GM19452 (cell line): ENCODE measurements around the gene C1QTNF8.

Experiments used
- ATAC-seq: cut with Tn5 transposase; IDR thresholded peaks from one replicate; pipeline ENCODE4 v1.9.1; 2021; ENCODE audit not compliant: unreplicated experiment

The C1QTNF8 gene

DNA sequence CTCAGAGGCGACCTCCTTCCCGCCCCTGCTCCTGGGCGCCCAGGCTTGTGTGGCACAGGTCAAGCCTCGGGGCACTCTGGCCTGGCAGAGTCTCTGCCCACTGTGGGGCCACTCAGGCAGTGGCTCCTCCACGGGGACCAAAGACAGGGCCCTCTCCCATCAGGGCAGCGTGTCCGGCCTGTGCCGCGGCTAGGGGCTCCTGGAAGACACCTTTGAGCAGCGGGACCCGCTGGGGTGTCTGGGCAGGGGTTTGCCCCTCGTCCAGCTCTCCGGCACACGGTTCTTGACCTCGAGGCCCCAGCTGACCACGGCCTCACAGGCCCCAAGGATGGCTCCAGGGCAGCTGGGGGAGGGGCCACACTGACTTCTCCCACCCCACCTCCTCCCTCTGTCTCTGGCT lies 48.2 kb downstream of the C1QTNF8 start:
- no peak for ATAC-seq

DNA sequence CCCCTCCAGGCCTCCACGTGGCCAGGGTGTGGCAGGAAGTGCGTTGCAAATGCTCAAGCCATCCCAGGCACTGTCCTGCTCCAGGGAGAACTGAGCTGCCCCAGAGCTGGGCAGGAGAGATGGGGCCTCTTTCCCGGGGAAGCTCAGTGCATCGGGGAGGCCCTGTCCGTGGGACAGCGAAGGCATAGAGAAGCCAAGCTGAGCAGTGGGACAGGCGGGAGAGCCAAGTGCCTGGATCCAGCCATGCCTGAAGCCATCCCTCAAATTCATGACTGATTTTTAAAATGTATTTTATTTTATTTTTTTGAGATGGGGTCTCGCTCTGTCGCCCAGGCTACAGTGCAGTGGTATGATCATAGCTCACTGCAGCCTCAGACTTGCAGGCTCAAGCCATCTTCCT lies 48.9 kb downstream of the C1QTNF8 start:
- no peak for ATAC-seq

DNA sequence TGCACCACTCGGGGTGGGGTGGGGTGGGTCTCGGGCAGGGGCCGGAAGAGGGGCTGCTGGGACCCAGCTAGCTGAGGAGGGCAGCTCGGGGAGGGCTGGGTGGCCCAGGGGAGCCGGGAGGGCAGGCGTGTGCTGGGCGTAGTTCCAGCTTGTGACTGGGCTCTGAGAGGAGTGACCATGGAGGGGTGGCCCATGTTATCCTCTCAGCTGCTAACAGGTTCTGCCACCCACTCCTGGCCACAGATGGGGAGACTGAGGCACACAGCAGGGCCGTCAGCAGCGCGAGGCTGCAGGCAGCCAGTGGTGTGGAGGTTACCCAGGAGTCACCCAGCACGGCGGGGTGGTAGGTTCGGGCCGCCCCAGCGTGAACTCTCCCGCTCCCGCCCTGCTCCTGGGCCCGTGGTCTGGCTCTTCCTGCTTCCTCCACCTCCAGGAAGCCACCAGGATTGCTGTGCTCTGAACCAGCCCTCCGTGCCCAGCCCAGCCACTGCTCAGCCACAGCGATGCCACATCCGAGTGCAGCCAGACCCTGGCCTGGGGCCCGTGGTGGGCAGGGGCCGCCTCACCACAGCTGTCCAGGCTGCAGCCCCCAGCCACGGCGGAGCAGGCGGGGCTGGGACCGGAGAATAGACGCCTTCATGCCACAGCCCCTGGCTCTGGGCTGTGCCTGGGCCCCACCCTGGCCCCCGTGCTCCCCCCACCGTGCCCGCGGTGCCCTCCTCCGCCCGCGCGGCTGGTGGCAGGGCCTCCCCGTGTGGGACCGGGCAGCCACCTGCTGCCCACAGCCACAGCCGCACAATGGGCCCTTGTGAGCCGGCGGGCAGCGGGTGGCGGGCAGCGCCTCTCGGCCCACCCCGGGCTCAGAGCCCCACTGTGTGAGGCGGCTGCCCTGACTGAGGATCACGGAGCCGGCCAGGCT lies 49.8 kb downstream of the C1QTNF8 start:
- no peak for ATAC-seq

DNA sequence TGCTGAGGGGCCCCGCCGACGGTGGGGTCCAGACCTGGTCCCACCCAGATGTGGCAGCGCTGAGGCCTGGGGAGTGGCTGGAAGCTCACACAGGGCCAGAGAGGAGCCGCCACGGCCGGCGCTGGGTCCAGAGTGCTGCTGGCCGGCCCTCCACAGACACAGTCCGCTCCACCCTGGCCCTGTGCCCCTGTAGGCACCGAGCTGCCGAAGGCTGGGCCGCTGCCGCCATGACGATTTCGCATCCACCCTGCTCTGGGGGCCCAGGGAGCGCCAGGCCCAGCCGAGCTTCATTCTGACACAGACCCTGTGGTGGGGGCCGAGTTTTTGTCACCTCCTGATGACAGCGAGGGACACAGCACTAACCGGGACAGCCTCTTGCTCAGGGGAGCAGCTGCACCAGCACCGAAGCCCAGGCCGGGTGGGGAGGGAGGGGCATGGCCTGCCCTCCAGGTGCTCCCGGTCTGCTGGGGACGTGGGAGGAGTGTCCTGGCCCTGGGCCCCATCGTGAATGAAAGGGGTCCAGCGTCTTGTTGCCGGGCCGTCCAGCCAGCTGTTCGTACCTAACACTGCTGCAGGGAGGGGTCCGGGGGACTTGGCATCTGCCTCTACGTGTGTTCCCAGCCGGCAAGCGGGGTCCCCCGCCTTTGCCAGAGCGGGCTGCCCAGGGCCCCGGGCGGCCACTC lies 50.6 kb downstream of the C1QTNF8 start:
- no peak for ATAC-seq

DNA sequence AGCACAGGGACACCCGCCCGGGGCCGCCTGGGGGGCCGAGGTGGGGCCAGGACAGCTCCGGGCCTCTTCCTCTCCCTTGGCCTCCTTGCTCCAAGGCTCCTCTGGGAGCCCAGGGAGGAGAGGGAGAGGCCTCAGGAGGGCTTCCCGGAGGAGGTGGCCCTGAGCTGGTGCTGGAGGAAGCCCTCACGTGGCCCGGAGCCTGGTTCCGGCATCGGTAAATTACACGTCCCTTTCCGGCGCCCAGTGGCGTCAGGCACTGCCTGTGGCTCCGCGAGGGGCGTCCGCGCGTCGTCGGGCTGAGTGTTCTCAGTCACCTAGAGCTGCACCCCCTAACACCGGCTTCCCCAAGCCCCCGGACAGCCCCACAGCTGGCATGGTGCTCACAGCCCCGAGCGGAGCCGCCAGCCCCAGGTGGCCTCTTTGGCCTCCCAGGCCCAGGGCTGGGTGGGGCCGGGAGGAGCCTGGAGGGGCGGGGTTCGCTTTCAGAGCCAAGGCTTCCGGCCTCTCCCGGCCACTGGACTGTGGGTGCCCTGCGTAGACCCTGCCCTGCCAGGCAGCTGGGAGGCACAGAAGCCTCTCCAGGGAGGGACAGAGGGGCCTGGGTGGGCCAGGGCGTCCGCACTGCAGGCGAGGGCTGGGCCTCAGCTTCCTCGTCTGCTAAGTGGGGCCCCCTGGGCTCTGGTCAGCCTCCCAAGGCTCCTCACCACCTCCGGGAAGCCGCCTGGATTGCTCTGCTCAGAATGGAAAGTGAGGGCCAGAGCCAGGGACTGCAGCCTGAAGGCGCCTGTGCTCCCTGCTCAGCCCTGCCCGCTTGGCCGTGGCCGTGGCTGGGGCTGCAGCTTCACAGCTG lies 51.4 kb downstream of the C1QTNF8 start:
- ATAC-seq, result no peak

DNA sequence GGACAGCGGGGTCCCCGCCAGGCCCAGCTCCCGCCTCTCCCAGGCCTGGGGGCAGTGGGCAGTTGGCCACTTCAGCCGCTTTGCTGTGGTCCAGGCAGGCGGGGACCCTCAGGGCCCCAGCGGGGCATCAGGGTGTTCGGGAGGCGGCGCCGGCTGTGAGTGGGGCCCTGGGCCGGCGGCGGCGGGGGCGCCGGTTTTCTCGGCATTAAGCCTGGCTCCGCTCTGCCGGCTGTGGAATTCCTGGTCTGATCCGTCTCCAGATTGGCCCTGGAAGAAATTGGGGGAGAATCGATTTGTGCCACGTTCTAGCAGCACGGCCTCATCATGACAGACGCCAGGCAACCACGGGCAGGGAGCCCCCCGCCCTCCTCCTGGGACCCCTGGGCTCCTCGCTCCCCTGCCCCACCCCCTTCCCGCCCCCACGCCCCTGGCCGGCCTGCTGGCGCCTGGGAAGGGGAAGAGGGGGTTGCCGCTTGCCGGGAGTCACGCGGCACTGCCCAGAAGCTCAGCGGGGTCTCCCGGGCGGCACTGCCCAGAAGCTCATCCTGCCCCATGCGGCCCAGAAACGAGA lies 52.1 kb downstream of the C1QTNF8 start:
- ATAC-seq, result no peak

DNA sequence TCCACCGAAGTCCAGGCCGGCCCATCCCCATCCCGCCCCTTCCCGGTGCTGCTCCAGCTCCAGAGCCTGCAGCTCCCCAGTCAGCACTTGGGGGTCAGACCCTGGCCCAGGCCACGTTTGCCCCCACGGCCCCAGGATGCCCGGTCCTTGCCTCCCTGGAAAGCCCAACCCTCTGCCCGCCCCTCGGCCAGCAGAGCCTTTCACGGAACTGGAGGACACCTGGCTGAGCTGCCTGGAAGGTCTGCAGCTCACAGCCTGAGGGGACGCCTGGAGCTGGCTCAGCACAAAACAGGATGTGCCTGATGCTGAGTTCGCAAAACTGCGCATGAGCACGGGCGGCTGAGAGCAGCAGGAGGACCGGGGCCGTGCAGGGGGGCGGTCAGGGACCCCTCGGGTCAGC lies 53.2 kb downstream of the C1QTNF8 start:
- no peak for ATAC-seq

DNA sequence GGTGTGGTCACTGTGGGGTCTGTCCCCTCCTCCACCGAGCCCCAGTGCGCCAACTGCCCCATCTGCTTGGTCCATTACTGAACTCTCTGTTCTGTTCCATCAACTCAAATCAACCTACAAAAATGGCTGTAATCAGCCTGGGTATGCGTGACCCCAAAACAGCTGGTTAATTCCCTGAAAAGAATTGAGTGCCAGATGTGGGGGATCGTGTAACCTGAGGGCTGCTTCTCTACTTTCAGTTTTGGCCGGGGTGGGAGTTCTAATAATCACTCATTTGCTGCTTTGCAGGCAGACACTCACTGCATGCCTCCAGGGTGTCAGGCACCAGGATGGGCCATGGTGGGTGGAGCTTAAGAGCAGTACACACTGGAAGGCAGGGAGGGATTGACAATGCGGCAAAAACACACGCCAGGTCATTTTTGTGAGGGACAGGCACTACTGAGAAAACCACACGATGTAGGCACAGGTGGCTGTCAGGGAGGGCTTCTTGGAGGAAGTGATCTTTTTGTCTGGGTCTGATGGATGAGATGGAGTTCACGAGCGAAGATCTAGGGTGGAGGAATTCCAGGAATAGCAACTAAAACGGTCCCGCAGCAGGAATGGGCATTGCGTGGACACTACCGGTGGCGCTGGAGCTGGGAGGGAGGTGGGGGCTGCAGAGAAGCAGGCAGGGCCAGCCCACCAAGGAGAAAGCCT lies 53.8 kb downstream of the C1QTNF8 start:
- no peak for ATAC-seq

DNA sequence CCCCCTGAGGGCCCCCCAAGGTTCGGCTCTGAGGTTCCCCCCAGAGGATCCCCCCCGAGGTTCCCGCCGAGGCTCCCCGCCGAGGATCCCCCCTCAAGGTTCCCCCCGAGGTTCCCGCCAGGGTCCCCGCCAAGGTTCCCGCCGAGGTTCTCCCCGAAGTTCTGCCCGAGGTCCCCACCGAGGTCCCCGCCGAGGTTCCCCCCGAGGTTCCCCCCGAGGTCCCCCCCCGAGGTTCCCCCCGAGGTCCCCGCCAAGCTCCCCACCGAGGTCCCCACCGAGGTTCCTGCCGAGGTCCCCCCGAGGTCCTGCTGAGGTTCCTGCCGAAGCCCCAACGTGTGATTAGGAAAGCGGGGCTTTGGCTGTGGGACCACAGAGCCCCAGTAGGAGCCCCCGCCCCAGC lies 55.7 kb downstream of the C1QTNF8 start:
- ATAC-seq, result no peak

DNA sequence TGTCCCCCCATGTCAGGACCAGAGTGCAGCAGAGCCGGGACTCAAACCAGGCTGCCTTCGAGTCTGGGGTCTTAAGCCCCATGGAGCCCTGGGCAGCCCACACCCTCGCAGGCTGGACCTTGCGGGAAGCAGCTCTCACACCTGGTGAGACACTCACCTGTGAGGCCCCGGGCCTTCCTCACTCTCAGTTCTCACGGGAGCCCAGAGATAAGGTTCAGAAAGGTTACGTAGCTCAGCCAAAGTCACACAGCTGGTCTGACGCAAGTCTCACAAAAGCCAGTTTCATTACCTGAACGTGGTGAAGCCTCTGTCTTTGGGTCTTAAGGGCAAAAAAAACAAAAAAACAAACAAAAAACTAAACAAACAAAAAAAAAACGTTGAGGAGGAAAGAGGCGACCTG lies 56.3 kb downstream of the C1QTNF8 start:
- ATAC-seq, result no peak

DNA sequence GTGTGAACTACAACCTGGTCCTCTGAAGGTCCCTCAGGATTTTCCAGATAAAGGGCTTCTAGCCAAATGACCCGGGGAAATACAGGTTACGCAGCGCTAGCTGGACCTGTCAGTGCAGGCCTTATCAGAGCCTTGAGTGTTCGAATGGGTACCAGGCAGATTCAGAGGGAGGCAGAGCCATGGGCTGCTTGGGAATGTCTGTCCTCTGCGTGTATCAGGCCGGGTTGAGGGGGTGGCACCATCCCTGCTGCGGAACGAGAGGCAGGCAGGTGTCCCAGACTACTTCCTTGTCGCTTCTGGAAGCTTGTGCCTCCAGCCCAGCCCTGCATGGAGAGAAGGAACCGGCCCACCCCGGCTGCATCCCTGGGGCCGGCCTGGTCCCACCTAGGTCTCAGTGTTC lies 57.1 kb downstream of the C1QTNF8 start:
- ATAC-seq, result no peak
